ENCODE measurements around the gene KCNT1.

KCNT1 gene

DNA sequence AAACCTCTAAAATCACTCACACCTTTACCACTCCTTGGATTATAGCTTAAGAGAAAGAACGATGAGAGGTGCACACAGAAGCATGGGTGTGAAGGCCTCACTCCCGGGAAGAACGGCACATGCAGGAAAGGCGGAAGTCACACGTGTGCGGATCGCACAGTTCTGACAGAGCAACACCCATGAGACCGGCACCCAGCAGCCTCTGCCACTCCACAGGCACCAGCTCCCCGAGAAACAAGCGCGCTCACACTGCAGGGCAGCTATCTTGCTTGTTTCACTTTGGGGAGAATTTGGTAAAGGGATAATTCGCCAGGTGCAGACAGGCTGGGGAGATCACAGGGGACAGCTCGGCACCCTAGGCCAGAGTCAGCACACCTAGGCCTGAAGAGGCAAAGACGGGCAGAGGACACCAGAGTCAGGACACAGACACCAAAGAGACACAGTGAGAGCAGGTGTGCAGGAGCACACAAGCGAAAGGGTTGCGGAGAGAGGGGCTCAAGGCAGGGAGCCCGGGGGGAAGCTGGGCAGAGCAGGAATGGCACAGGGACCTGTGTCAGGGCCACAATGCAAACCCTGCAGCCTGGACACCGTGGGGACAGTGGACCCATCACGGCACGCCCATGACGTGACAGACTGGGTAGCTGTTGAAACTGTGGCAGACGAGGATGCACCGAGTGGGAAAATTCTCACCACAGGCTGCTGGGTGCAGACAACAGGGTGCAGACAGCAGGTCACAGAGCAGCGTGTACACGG lies 123.6 kb downstream of the KCNT1 start:
- no peak for DNase-seq

DNA sequence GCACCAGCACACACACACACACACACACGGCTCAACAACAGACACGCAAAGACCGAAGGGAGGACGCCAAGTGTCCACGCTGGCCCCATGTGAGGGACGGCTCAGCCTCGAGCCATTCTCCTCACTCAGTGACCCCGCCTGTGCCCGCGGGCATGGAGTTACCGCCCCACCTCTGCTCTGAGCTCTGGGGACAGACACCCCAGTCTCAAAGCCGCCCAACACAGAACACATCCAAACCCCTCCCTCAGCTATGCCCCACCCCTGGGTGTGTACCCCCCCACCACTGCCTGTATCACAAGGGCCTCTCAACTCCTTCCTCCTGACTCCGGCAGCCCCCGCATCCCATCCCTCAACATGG lies 124.2 kb downstream of the KCNT1 start:
- no peak for DNase-seq

DNA sequence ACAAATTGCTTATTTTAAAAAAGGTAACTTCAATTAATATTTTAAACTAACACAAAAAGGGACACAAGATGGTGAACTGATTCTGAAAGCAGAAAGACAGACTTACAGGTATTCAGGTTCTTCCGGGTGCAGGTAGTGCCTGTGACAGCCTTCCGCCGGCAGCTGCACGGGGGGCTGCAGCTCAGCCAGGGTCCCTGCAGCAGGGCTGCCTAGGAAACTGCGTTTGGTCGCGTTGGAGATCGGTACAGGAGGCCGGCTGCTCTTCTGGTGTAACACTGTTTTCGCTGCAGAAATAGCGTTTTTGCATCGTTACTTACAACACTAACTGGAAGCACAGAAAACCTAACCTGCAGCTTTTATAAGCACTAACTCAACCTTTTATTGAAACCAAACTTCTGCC lies 125.3 kb downstream of the KCNT1 start:
- no peak for DNase-seq

DNA sequence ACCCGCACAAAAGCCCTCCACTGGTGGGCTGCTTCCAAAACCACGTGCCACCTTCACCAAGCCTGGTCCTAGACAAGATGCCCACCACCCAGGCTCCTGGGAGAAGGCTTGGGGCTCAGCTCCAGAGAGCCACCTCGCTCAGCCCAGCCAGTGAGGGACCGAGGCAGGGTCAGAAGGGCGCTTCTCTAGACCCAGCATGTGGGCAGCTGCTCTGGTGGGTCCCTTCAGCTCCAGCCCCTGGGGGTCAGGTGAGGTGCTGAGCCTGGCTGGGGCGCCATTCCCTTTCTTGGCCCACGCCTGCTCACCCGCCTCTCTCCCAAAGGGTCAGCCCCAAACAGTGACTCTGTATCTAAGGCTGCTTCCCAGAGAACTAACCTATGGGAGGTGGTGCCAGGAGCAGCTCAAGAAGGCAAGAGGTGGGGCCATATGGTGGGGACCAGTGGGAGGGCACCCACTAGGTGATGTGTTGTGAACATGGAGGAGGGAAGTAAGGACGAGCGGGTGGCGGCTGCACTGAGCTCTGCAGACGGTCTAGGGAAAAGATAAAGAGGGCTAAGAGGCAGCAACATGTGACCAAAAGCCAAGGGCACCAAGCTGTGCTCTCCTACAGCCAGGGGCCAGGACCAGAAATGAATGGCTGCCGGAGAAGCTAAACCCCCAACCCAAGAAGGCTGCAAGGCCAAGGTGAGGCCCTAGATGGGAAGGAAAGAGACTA lies 126.0 kb downstream of the KCNT1 start:
- no peak for DNase-seq

DNA sequence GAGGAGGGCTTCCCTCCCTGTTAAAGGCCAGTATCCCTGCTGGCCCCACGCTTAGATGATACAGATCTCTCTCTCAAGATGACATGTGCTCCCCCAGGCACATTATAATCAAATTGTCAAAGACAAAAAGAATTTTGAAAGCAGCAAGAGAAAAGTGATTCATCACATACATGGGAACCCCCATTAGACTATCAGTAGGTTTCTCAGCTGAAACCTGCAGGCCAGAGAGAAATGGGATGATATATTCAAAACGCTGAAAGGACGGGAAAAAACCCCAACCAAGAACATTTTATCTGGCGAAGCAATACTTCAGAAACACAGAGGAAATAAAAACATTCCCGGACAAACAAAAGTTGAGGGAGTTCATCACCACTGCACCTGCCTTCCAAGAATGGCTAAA lies 126.7 kb downstream of the KCNT1 start:
- DNase-seq = no peak

DNA sequence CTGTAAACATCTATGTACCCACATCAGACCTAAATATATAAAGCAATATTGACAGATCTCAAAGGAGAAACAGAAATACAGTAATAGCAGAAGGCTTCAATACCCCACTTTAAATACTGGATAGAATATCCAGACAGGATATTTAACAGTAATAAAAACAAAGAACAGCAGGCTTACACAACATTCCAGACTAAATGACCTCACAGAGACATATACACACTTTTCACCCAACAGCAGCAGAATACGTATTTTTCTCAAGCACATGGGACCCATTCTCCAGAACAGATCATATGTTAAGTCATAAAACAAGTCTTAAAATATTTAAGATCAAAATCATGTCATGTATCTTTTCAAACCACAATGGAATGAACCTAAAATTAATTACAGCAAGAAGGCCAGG lies 128.5 kb downstream of the KCNT1 start:
- no peak for DNase-seq

DNA sequence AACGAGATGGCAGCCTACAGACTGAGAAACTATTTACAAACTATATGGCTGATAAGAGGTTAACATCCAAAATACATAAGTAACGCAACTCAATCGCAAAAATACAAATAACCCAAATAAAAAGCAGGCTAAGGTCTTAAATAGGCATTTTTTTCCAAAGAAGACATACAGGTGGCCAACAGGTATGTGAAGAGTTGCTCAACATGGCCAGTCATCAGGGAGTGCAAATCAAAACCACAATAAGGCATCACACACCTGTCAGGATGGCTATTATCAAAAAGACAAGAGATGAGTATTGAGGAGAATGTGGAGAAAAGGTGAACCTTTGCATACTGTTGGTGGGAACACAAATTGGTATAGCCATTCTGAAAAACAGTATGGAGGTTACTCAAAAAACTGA lies 131.9 kb downstream of the KCNT1 start:
- no peak for DNase-seq

DNA sequence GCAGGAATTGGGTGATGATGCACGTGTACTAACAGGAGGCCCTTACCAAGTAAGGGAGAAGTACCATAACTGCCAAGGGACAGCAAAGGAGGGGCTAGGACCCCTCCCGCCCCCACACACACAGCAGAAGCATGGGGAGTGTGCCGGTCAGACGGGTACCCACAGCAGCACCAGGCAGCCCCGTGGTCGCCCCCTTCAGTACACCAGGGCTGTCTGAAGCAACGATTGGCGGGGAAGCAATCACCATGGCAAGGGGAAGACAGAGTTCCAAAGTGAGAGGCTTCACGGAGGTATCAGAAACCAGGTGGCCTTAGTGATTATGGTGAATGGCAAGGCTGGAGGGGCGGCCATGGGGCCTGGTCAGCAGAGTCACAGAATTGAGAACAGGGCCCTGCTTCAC lies 133.1 kb downstream of the KCNT1 start:
- no peak for DNase-seq

DNA sequence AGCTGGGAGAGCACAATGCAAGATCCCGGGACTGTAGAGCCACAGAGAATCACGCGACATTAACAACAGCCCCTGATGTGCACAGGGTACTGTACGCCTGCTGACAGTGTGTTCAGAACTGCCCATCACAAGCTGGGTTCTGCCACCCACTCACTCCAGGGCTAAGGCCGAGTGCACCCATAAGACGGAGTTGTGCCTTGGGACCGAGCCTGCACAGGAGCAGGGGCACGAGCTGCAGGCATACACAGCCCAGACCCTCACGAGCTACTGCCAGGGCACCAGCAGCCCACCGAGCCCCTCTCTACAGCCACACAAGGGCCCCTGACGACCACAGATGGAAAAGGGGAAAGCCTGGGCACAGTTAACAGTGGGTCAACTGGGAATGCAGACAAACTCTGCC lies 137.5 kb downstream of the KCNT1 start:
- DNase-seq = no peak

DNA sequence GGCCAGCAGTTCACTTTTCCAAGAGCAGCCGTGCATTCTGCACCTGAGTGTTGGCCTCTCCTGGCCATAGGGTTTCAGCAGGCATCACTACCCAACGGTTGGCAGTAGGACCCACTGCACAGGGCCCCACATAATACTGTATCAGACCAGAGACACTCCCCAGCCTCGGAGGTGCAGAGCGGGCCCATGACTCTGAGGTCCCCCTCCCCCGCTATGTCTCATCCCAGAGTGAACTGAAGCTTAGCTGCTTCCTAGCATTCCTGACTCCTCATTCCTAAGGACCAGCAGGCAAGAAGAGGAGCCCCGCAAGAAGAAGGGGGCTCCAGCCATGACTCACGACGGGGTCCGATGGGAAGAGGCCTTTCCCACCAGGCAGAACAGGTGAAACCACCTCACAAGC lies 138.1 kb downstream of the KCNT1 start:
- no peak for DNase-seq

DNA sequence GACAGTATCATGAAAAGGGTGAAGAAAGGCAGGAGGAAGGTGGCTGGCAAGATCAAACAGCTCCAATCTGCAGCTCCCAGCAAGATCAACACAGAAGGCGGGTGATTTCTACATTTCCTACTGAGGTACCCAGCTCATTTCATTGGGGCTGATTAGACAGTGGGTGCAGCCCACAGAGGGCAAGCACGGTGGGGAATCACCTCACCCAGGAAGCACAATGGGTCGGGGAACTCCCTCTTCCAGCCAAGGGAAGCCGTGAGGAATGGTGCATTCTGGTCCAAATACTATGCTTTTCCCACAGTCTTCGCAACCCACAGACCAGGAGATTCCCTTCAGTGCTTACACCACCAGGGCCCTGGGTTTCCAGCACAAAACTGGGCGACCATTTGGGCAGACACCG lies 138.6 kb downstream of the KCNT1 start:
- no peak for DNase-seq

Data from NCI-H1092 treated with DMSO at 0.1 percent for 48 hours (cell line).